Neural cell (in vitro differentiated cells): ENCODE measurements around the gene RAB15.

ENCODE experiments used
- CTCF ChIP-seq: fragments of 450-650 bp; IDR thresholded peaks from 2 replicates; pipeline ENCODE4 v1.5.1; 2014; ENCODE audit warnings: antibody characterized with exemption, mild to moderate bottlenecking, moderate library complexity; ENCODE audit not compliant: poor library complexity, severe bottlenecking
- EP300 ChIP-seq: fragments of 450-650 bp; conservative IDR thresholded peaks from 2 replicates; pipeline ENCODE4 v1.6.1; 2014; ENCODE audit warnings: antibody characterized with exemption, mild to moderate bottlenecking, moderate library complexity; ENCODE audit not compliant: poor library complexity, severe bottlenecking
- EZH2 ChIP-seq: fragments of 200-600, 300-800 bp; shearing (Covaris generic), sonication (generic); IDR thresholded peaks from 2 replicates; pipeline ENCODE4 v1.6.1; 2014; ENCODE audit warnings: antibody characterized with exemption, low read length, borderline replicate concordance, mild to moderate bottlenecking; ENCODE audit not compliant: insufficient read depth, poor library complexity, severe bottlenecking
- MXI1 ChIP-seq: fragments of 450-650 bp; conservative IDR thresholded peaks from 2 replicates; pipeline ENCODE4 v1.6.1; 2014; ENCODE audit warnings: antibody characterized with exemption, mild to moderate bottlenecking; ENCODE audit not compliant: poor library complexity, severe bottlenecking
- POLR2AphosphoS5 ChIP-seq: IDR thresholded peaks from 2 replicates; pipeline ENCODE4 v1.6.1; 2012
- RAD21 ChIP-seq: fragments of 450-650 bp; conservative IDR thresholded peaks from 2 replicates; pipeline ENCODE4 v1.6.1; 2014; ENCODE audit warnings: antibody characterized with exemption, mild to moderate bottlenecking, moderate library complexity
- REST ChIP-seq: IDR thresholded peaks from 2 replicates; pipeline ENCODE4 v1.6.1; 2012; ENCODE audit warnings: borderline replicate concordance
- SMC3 ChIP-seq: fragments of 450-650 bp; conservative IDR thresholded peaks from 2 replicates; pipeline ENCODE4 v1.6.1; 2014; ENCODE audit warnings: antibody characterized with exemption, mild to moderate bottlenecking, moderate library complexity; ENCODE audit not compliant: poor library complexity
- TAF1 ChIP-seq: IDR thresholded peaks from 2 replicates; pipeline ENCODE4 v1.6.1; 2012; ENCODE audit warnings: low read depth

GRCh38 chr14:65002586-65003210 is 30.6 kb upstream of the RAB15 start:
- TF ChIP-seq CTCF = no peak
- TF ChIP-seq RAD21 = no peak
- no peak for TF ChIP-seq POLR2AphosphoS5
- no peak for TF ChIP-seq EP300
- no peak for TF ChIP-seq EZH2
- TF ChIP-seq SMC3 = no peak
- no peak for TF ChIP-seq REST
- TF ChIP-seq TAF1 = no peak
- TF ChIP-seq MXI1 = no peak
